ENCODE results near the gene IL6ST.

The IL6ST gene

DNA sequence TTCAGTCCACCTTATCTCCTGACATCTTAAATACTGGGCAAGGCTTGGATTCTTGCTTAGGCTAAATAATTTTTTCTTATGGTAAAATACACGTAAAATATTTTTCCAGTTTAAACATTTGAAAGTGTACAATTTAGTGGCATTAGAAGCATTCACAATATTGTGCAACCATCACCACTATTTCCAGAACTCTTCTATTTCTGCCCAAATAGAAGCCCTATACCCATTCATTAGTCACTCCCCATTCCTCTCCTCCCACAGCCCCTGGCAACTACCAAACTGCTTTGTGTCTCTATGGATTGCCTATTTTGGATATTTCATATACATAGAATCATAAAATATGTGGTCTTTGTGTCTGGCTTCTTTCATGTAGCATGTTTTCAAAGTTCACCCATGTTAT, 86.0 kb downstream of the IL6ST start:
- TF ChIP-seq EZH2phosphoT487 (IDR thresholded peaks at IDR 0.05; ENCODE audit: borderline replicate concordance) = no peak
- TF ChIP-seq, protein P1, sequence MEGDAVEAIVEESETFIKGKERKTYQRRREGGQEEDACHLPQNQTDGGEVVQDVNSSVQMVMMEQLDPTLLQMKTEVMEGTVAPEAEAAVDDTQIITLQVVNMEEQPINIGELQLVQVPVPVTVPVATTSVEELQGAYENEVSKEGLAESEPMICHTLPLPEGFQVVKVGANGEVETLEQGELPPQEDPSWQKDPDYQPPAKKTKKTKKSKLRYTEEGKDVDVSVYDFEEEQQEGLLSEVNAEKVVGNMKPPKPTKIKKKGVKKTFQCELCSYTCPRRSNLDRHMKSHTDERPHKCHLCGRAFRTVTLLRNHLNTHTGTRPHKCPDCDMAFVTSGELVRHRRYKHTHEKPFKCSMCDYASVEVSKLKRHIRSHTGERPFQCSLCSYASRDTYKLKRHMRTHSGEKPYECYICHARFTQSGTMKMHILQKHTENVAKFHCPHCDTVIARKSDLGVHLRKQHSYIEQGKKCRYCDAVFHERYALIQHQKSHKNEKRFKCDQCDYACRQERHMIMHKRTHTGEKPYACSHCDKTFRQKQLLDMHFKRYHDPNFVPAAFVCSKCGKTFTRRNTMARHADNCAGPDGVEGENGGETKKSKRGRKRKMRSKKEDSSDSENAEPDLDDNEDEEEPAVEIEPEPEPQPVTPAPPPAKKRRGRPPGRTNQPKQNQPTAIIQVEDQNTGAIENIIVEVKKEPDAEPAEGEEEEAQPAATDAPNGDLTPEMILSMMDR (conservative IDR thresholded peaks at IDR 0.05; ENCODE audit: low read length) = no peak
- H3K9me2 ChIP-seq (replicated peaks; ENCODE audit: low read depth, low read length) = no peaks in the 10 kb centered on the region
- H3F3A ChIP-seq (ENCODE audit: low read depth) = no peaks in the 10 kb centered on the region
- no peaks in the 10 kb centered on the region for H3K79me2 ChIP-seq (ENCODE audit: insufficient read depth, low read length)
- H3K9ac ChIP-seq (ENCODE audit: low read depth, low read length, poor library complexity, severe bottlenecking) = no peak overlapping the region
- H3K27me3 ChIP-seq (ENCODE audit: insufficient read depth, low read length, poor library complexity, severe bottlenecking) = no peaks in the 10 kb centered on the region
- H3K4me3 ChIP-seq (ENCODE audit: low read length, poor library complexity, severe bottlenecking) = no peak overlapping the region
- no peaks in the 10 kb centered on the region for H4K20me1 ChIP-seq (ENCODE audit: insufficient read depth, low read length, poor library complexity, severe bottlenecking)
- H2AFZ ChIP-seq (ENCODE audit: low read length) = no peak overlapping the region
- H3K4me1 ChIP-seq (ENCODE audit: insufficient read depth, low read length, poor library complexity, severe bottlenecking) = peaks cover 1% of the 10 kb centered on the region
- no peak overlapping the region for H3K4me2 ChIP-seq (ENCODE audit: low read depth, low read length, poor library complexity, severe bottlenecking)
- H3K9me3 ChIP-seq (ENCODE audit: insufficient read depth, low read depth, low read length) = no peaks in the 10 kb centered on the region
- no peaks in the 10 kb centered on the region for H3K36me3 ChIP-seq (ENCODE audit: insufficient read depth, low read length)

DNA sequence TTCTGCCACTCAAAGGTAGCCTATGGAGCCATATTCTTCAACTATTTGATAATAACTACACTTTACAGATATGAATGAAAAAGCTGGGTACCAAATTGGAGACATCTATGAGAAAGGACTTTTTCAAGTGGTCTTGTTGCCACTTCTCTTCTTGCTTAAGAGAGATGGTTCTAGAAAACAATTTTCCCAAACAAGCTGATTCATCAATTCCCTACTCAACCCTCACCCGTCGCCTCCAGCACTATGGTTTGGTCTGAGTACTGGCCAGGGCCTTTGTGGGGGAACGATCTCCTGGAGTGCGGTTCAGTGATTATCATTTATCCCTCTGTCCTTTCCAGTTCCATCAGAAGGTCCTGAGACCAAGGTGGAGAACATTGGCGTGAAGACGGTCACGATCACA, 86.8 kb downstream of the IL6ST start:
- no peaks in the 10 kb centered on the region for H4K20me1 ChIP-seq (ENCODE audit: insufficient read depth, low read length, poor library complexity, severe bottlenecking)
- TF ChIP-seq, protein P1 (conservative IDR thresholded peaks at IDR 0.05; ENCODE audit: low read length) = no peak
- no peak for TF ChIP-seq EZH2phosphoT487 (IDR thresholded peaks at IDR 0.05; ENCODE audit: borderline replicate concordance)
- H3K27me3 ChIP-seq (ENCODE audit: insufficient read depth, low read length, poor library complexity, severe bottlenecking) = no peaks in the 10 kb centered on the region
- H3F3A ChIP-seq (ENCODE audit: low read depth) = no peaks in the 10 kb centered on the region
- H3K4me2 ChIP-seq (ENCODE audit: low read depth, low read length, poor library complexity, severe bottlenecking) = no peak overlapping the region
- no peak overlapping the region for H2AFZ ChIP-seq (ENCODE audit: low read length)
- no peak overlapping the region for H3K9ac ChIP-seq (ENCODE audit: low read depth, low read length, poor library complexity, severe bottlenecking)
- peaks cover 10% of the 10 kb centered on the region for H3K4me1 ChIP-seq (ENCODE audit: insufficient read depth, low read length, poor library complexity, severe bottlenecking)
- H3K4me3 ChIP-seq (ENCODE audit: low read length, poor library complexity, severe bottlenecking) = no peak overlapping the region
- H3K9me3 ChIP-seq (ENCODE audit: insufficient read depth, low read depth, low read length) = no peaks in the 10 kb centered on the region
- H3K36me3 ChIP-seq (ENCODE audit: insufficient read depth, low read length) = no peaks in the 10 kb centered on the region
- H3K9me2 ChIP-seq (replicated peaks; ENCODE audit: low read depth, low read length) = no peaks in the 10 kb centered on the region
- no peaks in the 10 kb centered on the region for H3K79me2 ChIP-seq (ENCODE audit: insufficient read depth, low read length)

DNA sequence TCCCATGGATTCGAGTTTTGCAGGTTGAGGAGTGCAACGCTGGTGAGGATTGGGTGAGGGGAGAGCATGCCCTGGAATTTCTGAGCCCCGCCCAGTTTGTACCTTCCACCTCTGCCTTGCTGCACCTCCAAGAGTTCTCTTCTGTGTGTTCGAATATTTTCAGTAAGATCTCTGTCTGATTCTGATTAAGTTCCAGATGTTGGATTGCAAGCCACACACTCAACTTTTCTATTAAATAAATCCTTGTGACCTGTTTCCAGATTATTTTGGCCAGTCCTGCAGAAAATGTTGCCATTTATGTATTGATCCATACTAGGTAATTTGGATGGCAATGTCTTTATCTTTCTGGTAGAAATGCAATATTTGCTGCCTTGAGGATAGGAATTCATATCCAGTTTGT, 89.5 kb downstream of the IL6ST start:
- H3K79me2 ChIP-seq (ENCODE audit: insufficient read depth, low read length) = no peaks in the 10 kb centered on the region
- no peak overlapping the region for H3K9ac ChIP-seq (ENCODE audit: low read depth, low read length, poor library complexity, severe bottlenecking)
- no peaks in the 10 kb centered on the region for H3K9me2 ChIP-seq (replicated peaks; ENCODE audit: low read depth, low read length)
- H4K20me1 ChIP-seq (ENCODE audit: insufficient read depth, low read length, poor library complexity, severe bottlenecking) = no peaks in the 10 kb centered on the region
- peaks cover 13% of the 10 kb centered on the region for H3K4me1 ChIP-seq (ENCODE audit: insufficient read depth, low read length, poor library complexity, severe bottlenecking)
- H3F3A ChIP-seq (ENCODE audit: low read depth) = no peaks in the 10 kb centered on the region
- no peak for TF ChIP-seq EZH2phosphoT487 (IDR thresholded peaks at IDR 0.05; ENCODE audit: borderline replicate concordance)
- TF ChIP-seq, protein P1 (conservative IDR thresholded peaks at IDR 0.05; ENCODE audit: low read length) = no peak
- H3K4me3 ChIP-seq (ENCODE audit: low read length, poor library complexity, severe bottlenecking) = no peak overlapping the region
- no peaks in the 10 kb centered on the region for H3K36me3 ChIP-seq (ENCODE audit: insufficient read depth, low read length)
- H2AFZ ChIP-seq (ENCODE audit: low read length) = no peak overlapping the region
- H3K4me2 ChIP-seq (ENCODE audit: low read depth, low read length, poor library complexity, severe bottlenecking) = no peak overlapping the region
- no peaks in the 10 kb centered on the region for H3K9me3 ChIP-seq (ENCODE audit: insufficient read depth, low read depth, low read length)
- H3K27me3 ChIP-seq (ENCODE audit: insufficient read depth, low read length, poor library complexity, severe bottlenecking) = no peaks in the 10 kb centered on the region

Data from Loucy (cell line).